ENCODE results near the gene GRM8.
"Not testable (repeated sequence)": the region's sequence is repeated elsewhere in the genome, so short reads cannot be mapped to it uniquely, and the experiment has no call there.

Gene GRM8

GRCh38 chr7:127021857-127022256 is 230.9 kb downstream of the GRM8 start:
- no peak for DNase-seq

DNA sequence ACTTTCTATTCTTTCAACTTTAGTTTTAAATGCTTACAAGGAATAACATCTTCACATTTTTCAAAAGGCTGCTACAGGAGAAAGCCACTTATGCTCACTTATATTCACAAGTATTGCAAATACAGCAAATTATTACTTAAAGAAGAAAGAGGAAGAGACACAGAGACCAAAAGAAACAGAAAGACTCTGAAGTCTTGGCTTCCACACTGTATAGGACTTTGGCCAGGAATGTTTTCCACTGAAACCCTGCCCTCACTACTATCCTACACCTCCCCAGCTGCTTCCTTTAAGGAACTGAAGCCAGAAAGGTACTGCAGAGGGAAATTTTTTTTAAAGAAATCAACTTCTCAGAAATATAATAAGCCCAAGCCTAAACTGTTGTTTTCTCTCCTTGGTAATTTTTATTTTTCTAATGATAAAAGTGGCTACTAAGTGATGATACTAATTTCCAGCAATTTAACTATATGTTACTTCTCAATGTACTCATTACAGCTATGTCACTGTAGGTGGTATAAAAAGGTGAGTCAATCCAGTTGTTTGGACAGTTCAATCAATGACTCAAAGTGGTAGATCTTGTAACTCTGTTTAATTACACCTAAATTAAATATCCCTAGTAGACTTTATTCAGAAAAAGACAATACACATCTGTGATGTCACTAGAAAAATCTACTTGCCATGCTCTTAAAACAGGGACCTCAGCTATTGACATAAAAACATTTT is 231.6 kb downstream of the GRM8 start:
- no peak for DNase-seq

DNA sequence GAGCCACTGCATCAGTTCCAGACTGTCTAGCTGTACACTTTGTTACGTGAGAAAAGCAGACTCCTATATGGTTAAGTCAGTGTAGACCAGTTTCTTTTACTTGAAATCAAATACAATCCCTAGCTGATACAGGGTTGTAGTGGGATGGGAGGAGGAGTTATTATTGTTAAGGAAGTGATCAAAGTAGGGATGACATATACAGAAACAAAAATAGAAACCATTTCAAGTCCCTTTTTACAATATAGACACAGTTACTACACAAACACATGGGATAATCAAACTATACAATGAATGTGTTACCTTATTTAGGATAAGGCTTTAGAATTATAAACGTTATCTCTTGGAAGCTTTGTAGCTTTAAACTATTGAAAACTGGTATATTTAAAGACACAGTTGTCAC is 233.9 kb downstream of the GRM8 start:
- no peak for DNase-seq

DNA sequence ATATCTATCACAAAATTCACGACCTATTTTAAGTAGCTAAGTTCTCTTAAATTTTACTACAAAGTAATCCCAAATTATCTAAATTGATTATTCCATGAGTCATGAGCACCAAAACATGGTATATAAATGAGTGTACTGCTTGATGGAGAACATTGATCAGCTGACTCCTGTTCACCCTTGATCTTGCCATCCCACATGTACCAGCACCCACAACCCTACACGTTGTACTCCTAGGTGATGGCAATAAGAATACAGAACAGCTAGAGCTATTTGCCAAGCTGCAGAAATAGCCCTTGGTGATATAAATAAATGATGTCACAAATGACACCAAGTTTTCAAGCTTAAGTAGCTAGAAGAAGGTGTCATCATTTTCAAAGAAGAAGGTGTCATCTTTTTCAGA is 235.5 kb downstream of the GRM8 start:
- no peak for DNase-seq

GRCh38 chr7:127000725-127001124 is 252.0 kb downstream of the GRM8 start:
- no peak for DNase-seq

DNA sequence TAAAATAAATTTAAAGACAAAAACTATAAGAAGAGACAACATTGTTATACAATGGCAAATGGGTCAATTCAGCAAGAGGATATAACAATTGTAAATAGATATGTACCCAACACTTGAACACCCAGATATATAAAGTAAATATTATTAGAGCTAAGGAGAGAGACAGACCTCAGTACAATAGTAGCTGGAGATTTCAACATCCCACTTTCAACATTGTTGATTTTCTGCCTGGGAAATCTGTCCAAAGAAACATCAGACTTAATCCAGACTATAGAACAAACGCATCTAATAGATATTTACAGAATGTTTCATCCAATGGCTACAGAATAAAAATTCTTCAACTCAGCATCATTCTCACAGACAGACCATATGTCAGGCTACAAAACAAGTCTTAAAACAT is 256.1 kb downstream of the GRM8 start:
- no peak for DNase-seq

GRCh38 chr7:126993626-126994213 is 259.0 kb downstream of the GRM8 start:
- DNase-seq = no peak

- no peak for DNase-seq
Measured at GRCh38 chr7:126988022-126988421, 264.7 kb downstream of the GRM8 start.

- no peak for DNase-seq
Measured at GRCh38 chr7:126979722-126980121, 273.0 kb downstream of the GRM8 start.

GRCh38 chr7:126978865-126979264 is 273.9 kb downstream of the GRM8 start:
- DNase-seq = no peak

- no peak for DNase-seq
Measured at GRCh38 chr7:126973066-126973465, 279.7 kb downstream of the GRM8 start.

- no peak for DNase-seq
Measured at GRCh38 chr7:126972571-126972970, 280.2 kb downstream of the GRM8 start.

DNA sequence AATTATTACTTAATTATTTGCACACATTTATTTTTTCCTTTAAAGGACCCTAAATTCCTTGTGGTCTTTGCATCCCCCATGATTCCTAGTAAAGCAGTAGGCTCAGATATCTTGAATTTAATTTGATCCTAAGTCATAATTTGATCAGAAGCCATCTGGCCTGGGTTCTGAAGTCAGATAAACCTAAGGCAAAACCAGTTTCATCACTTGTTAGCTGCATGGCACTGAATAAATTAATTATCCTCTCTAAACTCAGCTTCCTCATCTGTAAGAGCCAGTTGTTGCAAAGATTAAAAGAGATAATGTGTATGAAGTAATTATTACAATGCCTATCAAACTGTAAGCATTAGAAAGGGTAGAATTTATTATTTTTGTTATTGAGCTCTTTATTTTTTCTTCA is 293.1 kb downstream of the GRM8 start:
- DNase-seq = no peak

DNA sequence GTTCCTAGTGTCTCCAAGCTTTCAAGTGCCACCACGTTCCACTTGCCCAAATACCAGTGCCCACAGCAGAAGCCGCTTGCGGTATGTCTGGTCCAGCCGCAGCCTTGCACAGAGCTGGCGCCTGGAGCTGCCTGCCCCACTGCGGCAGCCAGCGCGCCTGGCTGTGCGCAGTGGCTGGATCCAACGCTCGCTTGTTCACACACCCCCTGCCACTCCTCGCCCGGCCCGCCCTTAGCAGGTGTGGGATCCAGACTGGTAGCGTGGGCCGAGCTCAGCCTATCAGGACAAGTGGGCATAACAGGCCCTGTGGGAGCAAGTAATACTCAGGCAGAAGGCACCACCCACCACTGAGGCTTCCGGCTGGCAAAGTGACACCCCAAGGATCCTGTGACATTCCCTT is 294.4 kb downstream of the GRM8 start:
- DNase-seq = no peak

- no peak for DNase-seq
Measured at GRCh38 chr7:126957443-126957842, 295.3 kb downstream of the GRM8 start.

DNA sequence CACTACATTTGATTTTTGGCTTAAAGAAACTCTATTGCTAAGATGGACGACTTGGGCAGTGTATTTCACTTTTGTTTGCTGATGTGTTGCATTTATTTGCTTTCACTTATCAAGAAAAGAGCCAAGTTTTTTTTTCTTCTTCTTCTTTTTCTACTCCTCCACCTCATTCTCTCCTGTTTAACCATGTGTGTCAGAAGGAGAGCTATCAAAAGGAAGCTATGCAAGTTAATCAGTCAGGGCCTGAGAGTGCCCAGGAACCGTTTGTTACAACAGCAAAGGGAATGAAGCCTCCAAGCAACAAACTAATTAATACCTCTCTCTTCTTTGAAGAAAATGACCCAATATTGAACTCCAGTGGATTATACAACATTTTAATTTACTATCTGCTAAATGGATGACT is 299.3 kb downstream of the GRM8 start:
- DNase-seq = no peak

DNA sequence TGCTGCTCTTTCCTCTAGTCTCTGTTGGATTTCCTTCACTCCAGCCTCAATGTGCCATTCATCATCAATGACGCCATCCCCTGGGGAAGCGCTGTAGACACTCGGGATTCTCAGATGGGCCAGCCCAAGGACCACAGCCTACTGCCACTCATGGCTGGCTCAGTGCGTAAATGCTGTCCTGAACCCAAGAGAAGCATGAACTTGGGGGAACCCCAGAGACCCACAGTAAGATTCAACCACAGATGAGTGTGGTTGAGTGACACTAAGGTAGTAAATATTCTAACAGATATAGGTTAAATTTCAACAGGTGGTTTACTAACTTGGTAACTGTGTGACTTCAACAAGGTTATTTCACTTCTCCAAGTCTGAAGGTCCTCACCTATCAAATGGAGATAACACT is 304.1 kb downstream of the GRM8 start:
- DNase-seq = no peak

GRCh38 chr7:126940723-126941307 is 311.9 kb downstream of the GRM8 start:
- DNase-seq = no peak

DNA sequence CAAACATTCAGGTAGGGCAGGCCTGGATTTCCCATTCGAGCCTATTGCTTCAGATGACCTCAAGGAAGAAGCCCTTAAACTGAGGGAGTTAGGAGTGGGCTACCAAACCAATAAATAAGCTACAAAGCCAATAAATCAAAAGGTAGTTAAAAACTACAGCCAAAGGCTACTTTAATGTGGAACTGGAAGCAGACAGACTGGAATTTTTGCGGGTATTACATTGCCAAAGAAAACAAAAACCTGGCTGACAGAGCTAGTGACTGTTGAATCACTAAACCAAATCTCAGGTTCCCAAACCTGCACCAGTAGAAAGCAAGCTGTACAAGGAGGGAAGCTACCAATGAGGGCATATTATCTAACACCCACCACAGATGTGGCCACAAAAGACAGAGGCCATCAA is 315.6 kb downstream of the GRM8 start:
- DNase-seq = no peak

GRCh38 chr7:126931581-126931980 is 321.2 kb downstream of the GRM8 start:
- DNase-seq = no peak

GRCh38 chr7:126930166-126930565 is 322.6 kb downstream of the GRM8 start:
- no peak for DNase-seq

DNA sequence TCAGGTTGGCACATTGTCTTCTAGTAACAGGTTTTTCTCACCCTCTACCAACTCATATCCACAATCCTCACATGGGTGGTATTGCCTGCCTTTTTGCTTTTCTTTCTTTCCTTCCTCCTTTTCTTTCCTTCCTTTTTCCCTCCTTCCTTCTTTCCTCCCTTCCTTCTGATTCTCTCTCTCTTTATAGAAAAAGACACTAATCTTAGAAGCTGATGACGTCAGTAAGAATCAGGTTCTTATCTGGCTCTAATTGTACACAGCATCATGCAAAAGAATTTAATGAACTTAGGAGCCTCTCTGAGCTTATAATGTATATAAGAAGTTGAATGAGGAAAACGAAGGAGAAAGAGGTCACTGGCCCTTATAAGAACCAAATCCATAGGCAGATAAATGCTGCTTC is 328.3 kb downstream of the GRM8 start:
- DNase-seq = no peak

DNA sequence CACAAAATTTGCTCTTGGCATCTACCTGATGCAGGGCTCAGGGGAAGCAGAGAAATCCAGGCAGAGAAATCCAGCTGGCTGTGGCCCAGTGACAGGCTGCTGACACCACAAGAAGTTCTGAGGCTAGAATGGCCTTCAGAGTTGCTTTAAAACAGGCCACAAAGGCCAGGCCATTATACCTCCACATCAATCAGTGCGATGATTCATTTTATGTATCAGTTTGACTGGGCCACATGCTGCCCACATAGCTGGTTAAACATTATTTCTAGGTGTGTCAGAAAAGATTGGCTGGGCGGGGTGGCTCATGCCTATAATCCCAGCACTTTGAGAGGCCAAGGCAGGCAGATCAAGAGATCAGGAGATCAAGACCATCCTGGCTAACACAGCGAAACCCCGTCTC is 341.1 kb downstream of the GRM8 start:
- not testable (repeated sequence) for DNase-seq

DNA sequence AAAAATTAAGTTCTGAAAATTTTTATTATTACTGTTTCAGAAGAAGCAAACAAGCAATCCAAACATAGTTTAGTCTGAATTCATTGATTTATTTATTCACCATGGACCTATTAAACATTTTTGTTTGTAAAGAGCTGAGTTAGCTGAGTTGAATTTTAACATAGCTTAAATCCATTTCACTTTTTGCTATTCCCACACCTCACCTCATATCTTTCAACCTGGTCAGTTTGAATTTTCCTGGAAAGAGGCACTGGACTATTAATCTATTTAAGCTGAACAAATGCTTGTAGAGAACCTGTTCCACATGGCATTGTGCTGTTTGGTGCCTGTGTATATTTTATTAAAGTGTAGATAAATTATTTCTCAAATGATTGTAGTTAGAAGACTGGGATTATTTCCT is 344.2 kb downstream of the GRM8 start:
- not testable (repeated sequence) for DNase-seq

- DNase-seq = not testable (repeated sequence)
Measured at GRCh38 chr7:126907657-126908056, 345.1 kb downstream of the GRM8 start.

Data from NCI-H345 (cell line).